Smooth muscle cell (in vitro differentiated cells): Measurements from ENCODE around the gene QSOX1. TPM values are rescaled to one million over a fixed set of nuclear protein-coding genes. Genes with fewer than 3 reads are reported as not detected.

ENCODE experiments used
- DNase-seq: peaks from one replicate; lab custom pipeline; 2025; ENCODE audit not compliant: unreplicated experiment; lab: John Stamatoyannopoulos, UW
- H2AFZ ChIP-seq: fragments of 200-600 bp; sonication (generic); 2 replicates; pipeline ENCODE4 v1.6.0; 2016; ENCODE audit warnings: antibody characterized with exemption, low read depth, mild to moderate bottlenecking
- H3F3A ChIP-seq: fragments of 200-600 bp; sonication (generic); 2 replicates; pipeline ENCODE4 v1.6.0; 2017; ENCODE audit warnings: antibody characterized with exemption, low read depth
- H3K27ac ChIP-seq: fragments of 200-600 bp; sonication (generic); 2 replicates; pipeline ENCODE4 v1.5.1; 2016; ENCODE audit warnings: low read depth, mild to moderate bottlenecking
- H3K27me3 ChIP-seq: fragments of 200-600 bp; sonication (generic); 2 replicates; pipeline ENCODE4 v1.6.1; 2016; ENCODE audit warnings: low read depth, mild to moderate bottlenecking
- H3K36me3 ChIP-seq: fragments of 200-600 bp; sonication (generic); 2 replicates; pipeline ENCODE4 v1.5.1; 2016; ENCODE audit warnings: low read depth
- H3K4me1 ChIP-seq: fragments of 200-600 bp; sonication (generic); 2 replicates; pipeline ENCODE4 v1.5.1; 2016; ENCODE audit warnings: low read depth
- H3K4me2 ChIP-seq: fragments of 200-600 bp; sonication (generic); 2 replicates; pipeline ENCODE4 v1.6.0; 2016; ENCODE audit warnings: mild to moderate bottlenecking
- H3K4me3 ChIP-seq: fragments of 200-600 bp; sonication (generic); 2 replicates; pipeline ENCODE4 v1.5.1; 2016; ENCODE audit warnings: mild to moderate bottlenecking
- H3K79me2 ChIP-seq: fragments of 200-600 bp; sonication (generic); 2 replicates; pipeline ENCODE4 v1.6.0; 2016; ENCODE audit warnings: low read depth, mild to moderate bottlenecking
- H3K9ac ChIP-seq: fragments of 200-600 bp; sonication (generic); 2 replicates; pipeline ENCODE4 v1.6.0; 2016; ENCODE audit warnings: low read depth
- H3K9me3 ChIP-seq: fragments of 200-600 bp; sonication (generic); replicated peaks from 2 replicates; pipeline ENCODE4 v1.5.1; 2016; ENCODE audit warnings: low read depth
- H4K20me1 ChIP-seq: fragments of 200-600 bp; sonication (generic); 2 replicates; pipeline ENCODE4 v1.6.0; 2016; ENCODE audit warnings: low read depth
- WGBS: methylation state at CpG from one replicate; pipeline ENCODE4 v1.1.7; 2016; ENCODE audit warnings: low lambda C conversion rate; 5-methylcytosine and 5-hydroxymethylcytosine counted together
- polyA plus RNA-seq: library from polyadenylated mRNA; unstranded; fragments of >200 nt; fragmentation: Nextera tagmentation; extraction: Ambion mirVana; gene quantifications from 2 replicates; pipeline ENCODE4 v1.2.1, GENCODE V29; 2016
- total RNA-seq: library from RNA; depleted of rRNA; stranded (reverse); fragments of >200 nt; gene quantifications from 2 replicates; pipeline ENCODE4 v1.2.3, GENCODE V29; 2014
- TF ChIP-seq, protein P1 (sequence below): fragments of 200-600 bp; sonication (generic); IDR thresholded peaks from 2 replicates; pipeline ENCODE4 v1.5.1; 2017; ENCODE audit warnings: borderline replicate concordance, mild to moderate bottlenecking, antibody characterized with exemption; ENCODE audit not compliant: insufficient read depth, poor library complexity, severe bottlenecking

Gene QSOX1
- total and polyA plus RNA-seq, 2 experiments from 2014 or later: 71.5 to 75.8 TPM

DNA sequence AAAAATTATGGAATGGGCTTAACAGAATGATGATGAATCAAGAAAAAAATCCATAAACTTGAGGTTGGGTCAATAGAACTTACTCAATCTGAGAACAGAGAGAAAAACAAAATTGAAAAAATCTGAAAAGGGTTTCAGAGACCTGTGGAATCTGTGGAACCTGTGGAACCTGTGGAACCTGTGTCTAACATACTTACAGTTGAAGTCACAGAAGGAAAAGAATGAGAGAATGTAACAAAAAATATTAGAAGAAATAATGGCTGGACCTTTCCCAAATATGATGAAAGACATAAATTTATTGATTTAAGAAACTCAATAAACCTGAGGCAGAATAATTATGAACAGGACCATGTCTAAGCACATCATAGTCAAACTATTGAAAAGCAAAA, 17.7 kb upstream of the QSOX1 start:
- H3K79me2 ChIP-seq: no peaks in the 10 kb centered on the region
- TF ChIP-seq, protein P1, sequence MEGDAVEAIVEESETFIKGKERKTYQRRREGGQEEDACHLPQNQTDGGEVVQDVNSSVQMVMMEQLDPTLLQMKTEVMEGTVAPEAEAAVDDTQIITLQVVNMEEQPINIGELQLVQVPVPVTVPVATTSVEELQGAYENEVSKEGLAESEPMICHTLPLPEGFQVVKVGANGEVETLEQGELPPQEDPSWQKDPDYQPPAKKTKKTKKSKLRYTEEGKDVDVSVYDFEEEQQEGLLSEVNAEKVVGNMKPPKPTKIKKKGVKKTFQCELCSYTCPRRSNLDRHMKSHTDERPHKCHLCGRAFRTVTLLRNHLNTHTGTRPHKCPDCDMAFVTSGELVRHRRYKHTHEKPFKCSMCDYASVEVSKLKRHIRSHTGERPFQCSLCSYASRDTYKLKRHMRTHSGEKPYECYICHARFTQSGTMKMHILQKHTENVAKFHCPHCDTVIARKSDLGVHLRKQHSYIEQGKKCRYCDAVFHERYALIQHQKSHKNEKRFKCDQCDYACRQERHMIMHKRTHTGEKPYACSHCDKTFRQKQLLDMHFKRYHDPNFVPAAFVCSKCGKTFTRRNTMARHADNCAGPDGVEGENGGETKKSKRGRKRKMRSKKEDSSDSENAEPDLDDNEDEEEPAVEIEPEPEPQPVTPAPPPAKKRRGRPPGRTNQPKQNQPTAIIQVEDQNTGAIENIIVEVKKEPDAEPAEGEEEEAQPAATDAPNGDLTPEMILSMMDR: no peak

DNA sequence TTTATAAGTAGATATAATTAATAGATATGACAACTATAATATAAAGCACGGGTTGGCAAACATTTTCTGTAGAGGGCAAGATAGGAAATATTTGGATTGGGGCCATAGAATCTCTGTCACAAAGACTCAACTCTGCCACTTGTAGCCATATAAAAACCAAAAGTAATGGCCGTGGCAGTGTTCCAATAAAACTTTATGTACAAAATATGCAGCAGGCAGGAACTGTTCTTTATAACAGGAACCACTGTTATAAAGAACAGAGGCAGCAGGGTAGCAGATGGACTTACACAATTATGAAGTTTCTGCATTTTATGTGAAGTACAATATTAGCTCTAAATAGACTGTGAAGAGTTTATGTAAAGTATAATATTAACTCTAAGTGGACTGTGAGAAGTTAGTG, 16.9 kb upstream of the QSOX1 start:
- Histone ChIP-seq H3K36me3 (no peaks in the 10 kb centered on the region), H3K27me3 (no peaks in the 10 kb centered on the region), H3K9me3 (no peaks in the 10 kb centered on the region), H4K20me1 (no peaks in the 10 kb centered on the region), H3K27ac (no peak overlapping the region), H2AFZ (no peak overlapping the region), H3K4me2 (no peak overlapping the region), H3K4me1 (no peaks in the 10 kb centered on the region), H3F3A (no peaks in the 10 kb centered on the region), H3K9ac (no peak overlapping the region), H3K79me2 (no peaks in the 10 kb centered on the region), H3K4me3 (no peak overlapping the region)
- 84% methylated on average over 2 of the region's 2 CpGs for WGBS
- TF ChIP-seq, protein P1: no peak
- DNase-seq: no peak

More for the DNA sequence above, 17.7 kb upstream of the QSOX1 start:
- H4K20me1 ChIP-seq: no peaks in the 10 kb centered on the region
- no peak for DNase-seq
- no peak overlapping the region for H2AFZ ChIP-seq
- H3K27ac ChIP-seq: no peak overlapping the region
- H3K9me3 ChIP-seq: no peaks in the 10 kb centered on the region
- H3F3A ChIP-seq: no peaks in the 10 kb centered on the region
- no peak overlapping the region for H3K4me3 ChIP-seq
- H3K36me3 ChIP-seq: no peaks in the 10 kb centered on the region
- no peaks in the 10 kb centered on the region for H3K4me1 ChIP-seq
- H3K4me2 ChIP-seq: no peak overlapping the region
- no peaks in the 10 kb centered on the region for H3K27me3 ChIP-seq
- no peak overlapping the region for H3K9ac ChIP-seq

DNA sequence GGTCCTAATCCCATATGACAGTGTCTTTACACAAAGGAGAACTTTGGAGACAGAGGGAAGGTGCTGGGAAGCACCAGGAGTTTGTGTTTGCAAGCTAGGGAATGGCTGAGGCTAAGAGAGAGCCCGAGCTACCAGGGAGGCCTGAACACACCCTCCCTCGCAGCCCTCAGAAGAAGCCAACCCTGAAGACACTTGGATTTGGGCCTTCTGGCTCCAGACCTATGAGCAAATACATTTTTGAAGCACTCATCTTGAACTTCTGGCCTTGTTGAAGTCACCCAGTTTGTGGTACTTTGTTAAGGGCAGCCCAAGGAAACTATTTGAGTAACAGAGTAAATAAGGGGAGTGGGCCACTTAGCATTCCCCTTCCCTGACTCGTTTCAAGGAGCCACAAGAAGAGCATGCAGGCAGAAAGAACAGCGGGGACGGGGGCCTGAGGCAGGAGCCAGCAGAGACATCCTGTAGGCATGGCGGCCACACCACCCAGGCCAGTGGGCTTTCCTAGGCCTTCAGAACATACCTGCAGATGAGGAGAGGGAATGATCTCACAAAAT, 13.2 kb upstream of the QSOX1 start:
- H3K9me3 ChIP-seq: no peaks in the 10 kb centered on the region
- H3K36me3 ChIP-seq: no peaks in the 10 kb centered on the region
- H3K9ac ChIP-seq: no peak overlapping the region
- H2AFZ ChIP-seq: no peak overlapping the region
- H3K4me1 ChIP-seq: no peaks in the 10 kb centered on the region
- TF ChIP-seq, protein P1: no peak
- H3K27ac ChIP-seq: no peak overlapping the region
- WGBS: 84% methylated on average over 6 of the region's 6 CpGs
- no peaks in the 10 kb centered on the region for H3K27me3 ChIP-seq
- no peaks in the 10 kb centered on the region for H3F3A ChIP-seq
- DNase-seq: no peak
- H3K79me2 ChIP-seq: no peaks in the 10 kb centered on the region
- no peaks in the 10 kb centered on the region for H4K20me1 ChIP-seq
- H3K4me3 ChIP-seq: no peak overlapping the region
- H3K4me2 ChIP-seq: no peak overlapping the region

DNA sequence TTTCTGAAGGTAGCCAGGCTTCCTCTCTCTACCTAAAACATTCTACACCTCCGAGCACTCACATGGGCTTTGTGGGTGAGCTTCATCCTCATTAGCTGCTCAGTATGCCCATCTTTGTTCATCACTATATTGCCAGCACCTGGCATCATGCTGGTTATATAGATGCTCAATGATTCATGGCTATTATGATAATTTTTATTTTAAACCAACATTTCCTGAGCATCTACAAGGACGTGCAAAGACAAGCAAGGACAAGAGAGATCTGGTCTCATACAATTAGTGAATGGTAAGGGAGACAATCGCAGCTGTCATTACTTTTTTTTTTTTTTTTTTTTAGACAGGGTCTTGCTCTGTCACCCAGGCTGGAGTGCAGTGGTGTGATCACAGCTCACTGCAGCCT, 11.3 kb upstream of the QSOX1 start:
- Histone ChIP-seq H3K79me2 (no peaks in the 10 kb centered on the region), H3K27ac (no peak overlapping the region), H3K4me2 (no peak overlapping the region), H3F3A (no peaks in the 10 kb centered on the region), H3K27me3 (no peaks in the 10 kb centered on the region), H3K9me3 (no peaks in the 10 kb centered on the region), H3K4me1 (no peaks in the 10 kb centered on the region), H3K9ac (no peak overlapping the region), H4K20me1 (no peaks in the 10 kb centered on the region), H3K36me3 (no peaks in the 10 kb centered on the region), H2AFZ (no peak overlapping the region), H3K4me3 (no peak overlapping the region)
- TF ChIP-seq, protein P1: no peak
- 86% methylated on average over 3 of the region's 3 CpGs for WGBS
- DNase-seq: no peak
